ENCODE results near the gene KIF21A.

Gene KIF21A

GRCh38 chr12:39467432-39467870, 24.5 kb upstream of the KIF21A start:
- Histone ChIP-seq H3F3A (ENCODE audit: insufficient read depth) (no peaks in the 10 kb centered on the region), H3K27ac (ENCODE audit: low read depth, low read length) (no peak overlapping the region), H3K9me2 (replicated peaks; ENCODE audit: insufficient read depth, low read length) (no peaks in the 10 kb centered on the region), H3K9ac (ENCODE audit: low read length) (no peak overlapping the region), H3K4me2 (ENCODE audit: low read depth, low read length, poor library complexity, severe bottlenecking) (no peak overlapping the region), H3K79me2 (ENCODE audit: insufficient read depth, low read length) (no peaks in the 10 kb centered on the region), H3K4me3 (ENCODE audit: insufficient read depth, low read length, poor library complexity, severe bottlenecking) (no peak overlapping the region), H3K9me3 (ENCODE audit: insufficient read depth, low read length) (no peaks in the 10 kb centered on the region), H3K36me3 (ENCODE audit: low read length) (no peaks in the 10 kb centered on the region), H3K27me3 (ENCODE audit: low read length) (no peaks in the 10 kb centered on the region), H4K20me1 (ENCODE audit: low read depth, low read length) (no peaks in the 10 kb centered on the region), H2AFZ (ENCODE audit: low read depth, low read length, severe bottlenecking) (no peak overlapping the region)
- no peak for TF ChIP-seq CTCF (IDR thresholded peaks at IDR 0.05; ENCODE audit: insufficient read depth, low read length, poor library complexity, severe bottlenecking)

GRCh38 chr12:39464976-39465695, 22.2 kb upstream of the KIF21A start:
- no peak overlapping the region for H3K9ac ChIP-seq (ENCODE audit: low read length)
- H2AFZ ChIP-seq (ENCODE audit: low read depth, low read length, severe bottlenecking), result no peak overlapping the region
- no peaks in the 10 kb centered on the region for H4K20me1 ChIP-seq (ENCODE audit: low read depth, low read length)
- no peaks in the 10 kb centered on the region for H3K36me3 ChIP-seq (ENCODE audit: low read length)
- H3K79me2 ChIP-seq (ENCODE audit: insufficient read depth, low read length), result no peaks in the 10 kb centered on the region
- no peak overlapping the region for H3K4me3 ChIP-seq (ENCODE audit: insufficient read depth, low read length, poor library complexity, severe bottlenecking)
- TF ChIP-seq EZH2phosphoT487 (conservative IDR thresholded peaks at IDR 0.05; ENCODE audit: low read length), result no peak
- no peak for TF ChIP-seq CTCF (IDR thresholded peaks at IDR 0.05; ENCODE audit: insufficient read depth, low read length, poor library complexity, severe bottlenecking)
- no peaks in the 10 kb centered on the region for H3K9me2 ChIP-seq (replicated peaks; ENCODE audit: insufficient read depth, low read length)
- H3K27me3 ChIP-seq (ENCODE audit: low read length), result no peaks in the 10 kb centered on the region
- H3K27ac ChIP-seq (ENCODE audit: low read depth, low read length), result no peak overlapping the region
- H3F3A ChIP-seq (ENCODE audit: insufficient read depth), result no peaks in the 10 kb centered on the region
- H3K4me2 ChIP-seq (ENCODE audit: low read depth, low read length, poor library complexity, severe bottlenecking), result no peak overlapping the region
- H3K9me3 ChIP-seq (ENCODE audit: insufficient read depth, low read length), result no peaks in the 10 kb centered on the region

- H3F3A ChIP-seq (ENCODE audit: insufficient read depth), result no peaks in the 10 kb centered on the region
- H3K36me3 ChIP-seq (ENCODE audit: low read length), result no peaks in the 10 kb centered on the region
- H3K4me2 ChIP-seq (ENCODE audit: low read depth, low read length, poor library complexity, severe bottlenecking), result no peak overlapping the region
- no peak overlapping the region for H3K9ac ChIP-seq (ENCODE audit: low read length)
- H3K27me3 ChIP-seq (ENCODE audit: low read length), result no peaks in the 10 kb centered on the region
- no peak for TF ChIP-seq CTCF (IDR thresholded peaks at IDR 0.05; ENCODE audit: insufficient read depth, low read length, poor library complexity, severe bottlenecking)
- TF ChIP-seq EZH2phosphoT487 (conservative IDR thresholded peaks at IDR 0.05; ENCODE audit: low read length), result no peak
- no peaks in the 10 kb centered on the region for H3K79me2 ChIP-seq (ENCODE audit: insufficient read depth, low read length)
- no peak overlapping the region for H3K27ac ChIP-seq (ENCODE audit: low read depth, low read length)
- no peak overlapping the region for H3K4me3 ChIP-seq (ENCODE audit: insufficient read depth, low read length, poor library complexity, severe bottlenecking)
- no peaks in the 10 kb centered on the region for H3K9me2 ChIP-seq (replicated peaks; ENCODE audit: insufficient read depth, low read length)
- no peaks in the 10 kb centered on the region for H4K20me1 ChIP-seq (ENCODE audit: low read depth, low read length)
- no peak overlapping the region for H2AFZ ChIP-seq (ENCODE audit: low read depth, low read length, severe bottlenecking)
- H3K9me3 ChIP-seq (ENCODE audit: insufficient read depth, low read length), result no peaks in the 10 kb centered on the region
Observed at GRCh38 chr12:39461059-39461458, 18.1 kb upstream of the KIF21A start.

All from SU-DHL-6 (cell line).